Mesodermal cell (in vitro differentiated cells): ENCODE data around the gene AUTS2.

Source experiments
- H3K27ac ChIP-seq: 2 replicates; pipeline ENCODE4 v1.7.0; 2013; ENCODE audit warnings: mild to moderate bottlenecking, low read depth, low read length, moderate library complexity; ENCODE audit not compliant: severe bottlenecking
- H3K36me3 ChIP-seq: 2 replicates; pipeline ENCODE4 v1.7.1; 2013; ENCODE audit warnings: mild to moderate bottlenecking, low read length, moderate library complexity; ENCODE audit not compliant: control insufficient read depth, insufficient read depth
- H3K4me1 ChIP-seq: one replicate; pipeline ENCODE4 v1.7.1; 2013; ENCODE audit warnings: mild to moderate bottlenecking, low read length; ENCODE audit not compliant: insufficient read depth, control insufficient read depth, poor library complexity, severe bottlenecking
- H3K4me3 ChIP-seq: 2 replicates; pipeline ENCODE4 v1.7.0; 2013; ENCODE audit warnings: low read length, control low read depth, mild to moderate bottlenecking; ENCODE audit not compliant: insufficient read depth, poor library complexity, severe bottlenecking; ENCODE audit errors: extremely low read depth
- H3K9me3 ChIP-seq: 2 replicates; pipeline ENCODE4 v1.7.1; 2013; ENCODE audit warnings: mild to moderate bottlenecking, low read length, moderate library complexity; ENCODE audit not compliant: control insufficient read depth
- WGBS, 2 experiments: methylation state at CpG; one replicate each; pipeline ENCODE4 v1.1.5; 2013; ENCODE audit warnings: missing lambda C conversion rate in 2 of 2; ENCODE audit not compliant: insufficient coverage in 2 of 2; 5-methylcytosine and 5-hydroxymethylcytosine counted together

Gene AUTS2

GRCh38 chr7:70679661-70680060 is 1081.4 kb downstream of the AUTS2 start:
- Histone ChIP-seq H3K4me3 (no peak overlapping the region), H3K36me3 (no peaks in the 10 kb centered on the region), H3K27ac (no peak overlapping the region), H3K9me3 (no peaks in the 10 kb centered on the region), H3K4me1 (peaks cover 16% of the 10 kb centered on the region)
- WGBS, 2 experiments: 57 to 82% methylated on average over 1 to 4 of the region's 4 CpGs

GRCh38 chr7:70680306-70680705 is 1082.0 kb downstream of the AUTS2 start:
- H3K27ac ChIP-seq: no peak overlapping the region
- no peaks in the 10 kb centered on the region for H3K9me3 ChIP-seq
- H3K4me1 ChIP-seq: peaks cover 16% of the 10 kb centered on the region
- no peak overlapping the region for H3K4me3 ChIP-seq
- 55 to 75% methylated on average over 2 of the region's 4 CpGs for WGBS, 2 experiments
- H3K36me3 ChIP-seq: no peaks in the 10 kb centered on the region

- Histone ChIP-seq H3K36me3 (no peaks in the 10 kb centered on the region), H3K9me3 (no peaks in the 10 kb centered on the region), H3K4me3 (no peak overlapping the region), H3K27ac (no peak overlapping the region), H3K4me1 (peaks cover 16% of the 10 kb centered on the region)
- 48 to 57% methylated on average over 7 to 10 of the region's 15 CpGs for WGBS, 2 experiments
Measured at GRCh38 chr7:70680743-70681468, 1082.6 kb downstream of the AUTS2 start.

- H3K4me3 ChIP-seq: no peak overlapping the region
- no peaks in the 10 kb centered on the region for H3K36me3 ChIP-seq
- WGBS, 2 experiments: 38 to 51% methylated on average over 2 to 3 of the region's 12 CpGs
- H3K4me1 ChIP-seq: peaks cover 16% of the 10 kb centered on the region
- H3K27ac ChIP-seq: no peak overlapping the region
- H3K9me3 ChIP-seq: no peaks in the 10 kb centered on the region
Measured at GRCh38 chr7:70681469-70682350, 1083.4 kb downstream of the AUTS2 start.

DNA sequence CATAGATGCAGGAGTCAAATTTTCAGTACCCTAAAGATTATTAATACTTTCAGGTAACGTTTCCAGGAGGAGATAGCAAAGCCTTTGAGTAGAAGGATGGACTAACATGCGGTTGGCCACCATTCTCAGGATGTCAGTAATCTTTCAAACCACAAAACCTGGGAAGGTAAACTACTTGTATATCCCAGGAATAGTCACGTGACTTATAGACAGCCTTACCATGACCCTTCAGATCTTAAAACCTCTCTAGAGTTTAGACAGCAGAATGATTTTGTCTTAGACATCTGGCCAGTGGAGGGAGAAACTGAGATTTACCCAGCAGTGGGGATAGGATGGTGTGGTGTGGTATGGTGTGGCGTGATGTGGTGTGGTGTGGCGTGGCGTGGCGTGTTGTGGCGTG is 1085.9 kb downstream of the AUTS2 start:
- WGBS, 2 experiments: 97 to 100% methylated on average over 1 to 5 of the region's 8 CpGs
- H3K9me3 ChIP-seq: no peaks in the 10 kb centered on the region
- peaks cover 12% of the 10 kb centered on the region for H3K4me1 ChIP-seq
- H3K4me3 ChIP-seq: no peak overlapping the region
- H3K36me3 ChIP-seq: no peaks in the 10 kb centered on the region
- H3K27ac ChIP-seq: no peak overlapping the region

DNA sequence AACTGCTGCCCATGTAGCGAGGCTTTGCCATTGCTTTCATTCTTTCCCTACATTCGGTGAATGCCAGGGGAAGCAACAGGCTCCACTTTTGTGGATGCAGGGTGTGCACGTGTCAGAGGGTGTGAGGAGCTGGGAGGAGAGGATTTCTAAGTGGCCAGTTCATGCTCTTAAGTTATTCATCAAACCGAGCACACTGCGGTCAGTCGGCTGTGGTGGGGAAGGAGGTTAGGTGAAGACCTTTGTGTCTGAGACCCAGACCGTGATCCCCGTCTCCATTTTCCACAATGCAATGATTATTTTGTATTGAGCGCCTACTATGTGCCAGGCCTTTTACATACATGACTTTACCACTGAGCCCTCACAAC is 1095.0 kb downstream of the AUTS2 start:
- Histone ChIP-seq H3K36me3 (no peaks in the 10 kb centered on the region), H3K9me3 (no peaks in the 10 kb centered on the region), H3K27ac (peak overlapping the region; percentile 57), H3K4me3 (peak overlapping the region; percentile 93), H3K4me1 (peaks cover 16% of the 10 kb centered on the region)
- WGBS, 2 experiments: 33 to 51% methylated on average over 4 of the region's 9 CpGs

DNA sequence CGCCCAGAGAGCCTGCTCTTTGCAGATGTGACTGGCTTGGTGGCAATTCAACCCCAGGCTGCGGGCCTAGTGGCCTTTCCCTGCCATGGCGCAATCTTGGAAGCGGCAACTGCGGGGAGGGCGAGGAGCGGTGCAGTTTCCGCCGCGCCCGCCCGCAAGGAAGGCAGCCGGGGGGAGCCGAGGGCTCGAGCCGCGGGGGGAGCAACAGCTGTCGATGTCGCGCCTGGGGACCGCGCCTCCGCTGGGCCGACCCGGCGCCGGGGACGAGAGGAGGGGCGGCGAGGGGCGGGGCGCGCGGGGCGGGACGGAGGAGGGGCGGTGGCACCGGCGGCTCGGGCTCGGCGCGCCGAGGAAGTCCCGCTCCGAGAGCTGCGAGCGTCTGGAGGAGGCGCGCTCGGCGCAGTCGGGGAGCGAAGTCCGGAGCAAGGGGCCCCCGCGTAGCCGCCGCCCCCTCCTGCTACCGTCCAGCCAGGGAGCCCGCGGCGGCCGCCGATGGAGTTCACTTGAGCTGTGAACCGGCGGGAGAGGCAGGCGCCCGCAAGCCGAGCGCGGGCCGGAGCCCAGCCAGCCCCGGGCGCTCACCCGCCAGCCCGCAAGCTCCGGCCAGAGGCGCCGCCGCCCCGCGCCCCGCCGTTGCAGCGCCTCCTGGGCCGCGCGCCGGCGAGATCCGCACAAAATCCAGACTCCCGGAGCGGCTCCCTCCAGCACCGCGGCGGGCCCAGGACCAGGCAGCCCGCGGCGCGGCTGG is 1095.6 kb downstream of the AUTS2 start:
- peak overlapping the region; percentile 73 for H3K27ac ChIP-seq
- peak overlapping the region; percentile 93 for H3K4me3 ChIP-seq
- peaks cover 3% of the 10 kb centered on the region for H3K36me3 ChIP-seq
- WGBS, 2 experiments: 0 to 1% methylated on average over 62 to 70 of the region's 101 CpGs
- peaks cover 20% of the 10 kb centered on the region for H3K4me1 ChIP-seq
- H3K9me3 ChIP-seq: no peaks in the 10 kb centered on the region

GRCh38 chr7:70694434-70694970 is 1096.2 kb downstream of the AUTS2 start:
- Histone ChIP-seq H3K36me3 (peaks cover 9% of the 10 kb centered on the region), H3K27ac (peak overlapping the region; percentile 73), H3K4me1 (peaks cover 27% of the 10 kb centered on the region), H3K9me3 (no peaks in the 10 kb centered on the region), H3K4me3 (peak overlapping the region; percentile 93)
- WGBS, 2 experiments: 0 to 1% methylated on average over 53 to 62 of the region's 80 CpGs

GRCh38 chr7:70694971-70695794 is 1096.9 kb downstream of the AUTS2 start:
- H3K27ac ChIP-seq: peak overlapping the region; percentile 71
- 0% methylated on average over 57 to 70 of the region's 77 CpGs for WGBS, 2 experiments
- peaks cover 32% of the 10 kb centered on the region for H3K4me1 ChIP-seq
- H3K36me3 ChIP-seq: peaks cover 13% of the 10 kb centered on the region
- no peaks in the 10 kb centered on the region for H3K9me3 ChIP-seq
- peak overlapping the region; percentile 93 for H3K4me3 ChIP-seq

DNA sequence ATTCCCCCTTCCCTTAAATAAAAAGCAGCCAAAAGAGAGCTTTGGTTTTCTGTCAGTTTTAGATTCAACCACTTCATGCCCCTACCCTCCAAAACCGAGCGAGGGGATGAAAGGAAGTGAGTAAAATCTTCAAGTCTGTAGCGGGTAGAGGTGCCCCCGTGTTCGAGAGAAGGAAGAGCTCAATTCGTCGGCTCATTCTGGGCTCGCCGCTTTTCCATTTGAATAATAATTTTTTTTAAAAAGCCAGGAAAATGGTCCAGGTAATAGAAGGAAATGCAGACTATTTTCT is 1097.5 kb downstream of the AUTS2 start:
- H3K27ac ChIP-seq: peak overlapping the region; percentile 26
- peaks cover 32% of the 10 kb centered on the region for H3K4me1 ChIP-seq
- H3K36me3 ChIP-seq: peaks cover 17% of the 10 kb centered on the region
- H3K9me3 ChIP-seq: no peaks in the 10 kb centered on the region
- peak overlapping the region; percentile 93 for H3K4me3 ChIP-seq
- 0% methylated on average over 7 of the region's 9 CpGs; no CpG with 5 or more reads in 1 of the 2 experiments for WGBS, 2 experiments
